ENCODE results near the gene PRR15. TPM values are rescaled to one million over a fixed set of nuclear protein-coding genes. Genes with fewer than 3 reads are reported as not detected.
"Not testable (repeated sequence)": the region's sequence is repeated elsewhere in the genome, so short reads cannot be mapped to it uniquely, and the experiment has no call there.

The PRR15 gene, protein sequence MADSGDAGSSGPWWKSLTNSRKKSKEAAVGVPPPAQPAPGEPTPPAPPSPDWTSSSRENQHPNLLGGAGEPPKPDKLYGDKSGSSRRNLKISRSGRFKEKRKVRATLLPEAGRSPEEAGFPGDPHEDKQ
- total RNA-seq: not detected

DNA sequence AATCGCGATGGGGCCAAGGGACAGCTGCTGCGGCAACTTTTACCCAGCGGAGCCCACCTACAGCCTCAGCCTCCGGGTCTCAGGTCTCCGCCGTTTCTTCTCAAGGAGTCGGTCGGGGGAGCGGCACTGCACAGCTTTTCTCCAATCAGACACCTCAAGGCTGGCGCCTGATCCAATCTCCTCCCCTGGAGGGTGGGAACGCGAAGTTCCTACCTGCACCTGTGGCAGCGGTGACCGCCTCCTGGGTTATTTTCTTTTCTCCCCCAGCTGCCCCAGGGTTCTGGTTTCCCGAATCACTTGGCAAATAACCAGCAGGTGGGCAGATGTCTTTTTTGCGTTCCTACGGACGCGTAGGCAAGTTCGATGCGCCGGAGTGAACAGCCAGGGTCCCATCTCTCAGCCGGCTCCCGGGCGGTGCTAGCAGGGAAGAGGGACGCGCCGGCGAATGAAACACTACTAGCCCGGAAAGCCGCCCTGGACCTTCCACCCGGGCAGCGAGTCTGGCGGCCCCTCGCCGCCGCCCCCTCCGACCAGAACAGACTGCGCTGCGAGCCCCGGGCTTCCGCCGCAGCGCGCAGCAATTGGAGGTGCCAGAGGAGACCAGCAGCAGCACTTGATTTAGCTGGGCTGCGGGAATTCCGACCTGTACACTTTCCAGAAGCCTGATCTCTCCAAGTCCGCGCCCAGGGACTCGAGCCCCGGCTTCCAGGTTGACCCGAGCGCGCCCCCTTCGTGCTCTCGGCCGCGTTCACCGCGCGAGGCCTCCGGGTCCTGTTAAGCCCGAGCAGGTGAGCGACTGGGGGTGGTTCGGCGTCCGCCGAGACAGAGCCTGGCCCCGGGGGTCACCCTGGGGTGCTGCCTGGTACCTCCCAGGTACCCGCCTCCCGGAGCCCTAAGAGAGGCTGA, at the start of gene PRR15:
Gene PRR15, plus strand, starts transcription at position 246 of the 906 bp plus-strand sequence. CDS start 2,495 bp downstream, outside the sequence.
- ATAC-seq: peak; percentile 43

DNA sequence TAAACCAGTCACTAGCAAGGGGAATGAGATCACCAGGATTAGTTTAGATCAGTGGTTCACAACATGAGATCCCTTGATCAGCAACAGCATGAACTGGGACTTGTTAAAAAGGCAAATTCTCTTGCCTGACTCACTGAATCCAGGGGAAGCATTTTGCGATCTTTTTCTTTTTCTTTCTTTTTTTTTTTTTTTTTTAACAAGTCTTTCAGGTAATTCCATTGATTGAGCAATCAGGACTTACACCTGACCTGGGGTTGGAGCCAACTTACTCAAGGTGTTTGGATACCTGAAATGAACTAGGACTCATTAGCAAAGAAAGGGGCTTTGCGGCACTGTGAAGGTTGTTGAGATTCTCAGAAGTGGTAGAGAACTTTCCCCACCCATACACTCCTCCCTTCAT, 47.1 kb upstream of the PRR15 start:
- Mint-ChIP-seq H3K36me3 (no peaks in the 10 kb centered on the region), H3K27ac (no peak overlapping the region), H3K9me3 (ENCODE audit: low read depth) (peaks cover 3% of the 10 kb centered on the region), H3K4me3 (no peak overlapping the region), H3K27me3 (no peaks in the 10 kb centered on the region), H3K4me1 (no peaks in the 10 kb centered on the region)
- ATAC-seq (no peak), DNase-seq (no peak)
- CTCF ChIA-PET: no interaction called here

More for the DNA sequence above, at the start of gene PRR15:
- CTCF ChIA-PET: interaction anchor here (1.1 kb wide), 1 partner anchor 358 kb away, joined by 3 read pairs; no protein-coding TSS in a partner anchor
- Mint-ChIP-seq H3K4me3 (peak within 1 kb of the TSS; percentile 63), H3K4me1 (peaks cover 23% of the 10 kb centered on the region), H3K9me3 (ENCODE audit: low read depth) (no peaks in the 10 kb centered on the region), H3K27ac (peak within 1 kb of the TSS; percentile 13), H3K27me3 (peaks cover 85% of the 10 kb centered on the region), H3K36me3 (peaks cover 2% of the 10 kb centered on the region)
- no peak for DNase-seq

DNA sequence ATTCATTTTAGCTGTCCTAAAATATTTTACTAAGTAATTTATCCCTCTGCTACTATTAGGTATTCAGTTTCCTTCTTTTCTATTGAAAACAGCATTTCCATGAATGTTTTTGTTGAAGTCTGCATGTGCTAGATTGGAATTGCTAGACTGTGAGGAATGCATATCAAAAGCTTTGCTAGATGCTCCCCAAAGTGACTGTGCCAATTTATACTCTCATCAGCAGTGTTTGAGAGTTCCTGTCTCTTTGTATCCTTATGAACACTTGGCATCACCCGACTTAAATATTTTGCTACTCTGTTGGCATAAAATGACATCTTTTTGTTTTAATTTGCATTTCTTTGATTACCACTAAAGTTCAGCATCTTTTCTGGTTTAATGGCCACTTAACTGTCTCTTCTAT, 45.0 kb upstream of the PRR15 start:
- peaks cover 8% of the 10 kb centered on the region for H3K27me3 Mint-ChIP-seq
- H3K4me3 Mint-ChIP-seq: no peak overlapping the region
- H3K27ac Mint-ChIP-seq: no peak overlapping the region
- H3K4me1 Mint-ChIP-seq: no peaks in the 10 kb centered on the region
- no peaks in the 10 kb centered on the region for H3K36me3 Mint-ChIP-seq
- peaks cover 3% of the 10 kb centered on the region for H3K9me3 Mint-ChIP-seq (ENCODE audit: low read depth)
- DNase-seq (no peak), ATAC-seq (no peak)
- CTCF ChIA-PET: no interaction called here

DNA sequence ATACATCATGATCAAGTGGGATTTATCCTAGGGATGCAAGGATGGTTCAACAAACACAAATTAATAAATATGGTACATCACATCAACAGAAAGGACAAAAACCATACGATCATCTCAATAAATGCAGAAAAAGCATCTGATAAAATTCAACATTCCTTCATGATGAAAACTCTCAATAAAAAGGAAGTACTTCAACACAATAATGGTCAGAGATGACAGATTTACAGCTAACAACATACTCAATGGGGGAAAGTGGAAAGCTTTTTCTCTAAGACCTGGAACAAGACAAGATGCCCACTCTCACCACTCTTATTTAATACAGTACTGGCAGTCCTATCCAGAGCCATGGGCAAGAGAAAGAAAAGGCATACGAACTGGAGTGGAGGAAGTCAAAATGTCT, 39.9 kb upstream of the PRR15 start:
- CTCF ChIA-PET: no interaction called here
- peaks cover 11% of the 10 kb centered on the region for H3K27me3 Mint-ChIP-seq
- H3K9me3 Mint-ChIP-seq (ENCODE audit: low read depth): peaks cover 3% of the 10 kb centered on the region
- no peaks in the 10 kb centered on the region for H3K36me3 Mint-ChIP-seq
- H3K4me1 Mint-ChIP-seq: no peaks in the 10 kb centered on the region
- H3K27ac Mint-ChIP-seq: no peak overlapping the region
- H3K4me3 Mint-ChIP-seq: no peak overlapping the region
- ATAC-seq (no peak), DNase-seq (no peak)

DNA sequence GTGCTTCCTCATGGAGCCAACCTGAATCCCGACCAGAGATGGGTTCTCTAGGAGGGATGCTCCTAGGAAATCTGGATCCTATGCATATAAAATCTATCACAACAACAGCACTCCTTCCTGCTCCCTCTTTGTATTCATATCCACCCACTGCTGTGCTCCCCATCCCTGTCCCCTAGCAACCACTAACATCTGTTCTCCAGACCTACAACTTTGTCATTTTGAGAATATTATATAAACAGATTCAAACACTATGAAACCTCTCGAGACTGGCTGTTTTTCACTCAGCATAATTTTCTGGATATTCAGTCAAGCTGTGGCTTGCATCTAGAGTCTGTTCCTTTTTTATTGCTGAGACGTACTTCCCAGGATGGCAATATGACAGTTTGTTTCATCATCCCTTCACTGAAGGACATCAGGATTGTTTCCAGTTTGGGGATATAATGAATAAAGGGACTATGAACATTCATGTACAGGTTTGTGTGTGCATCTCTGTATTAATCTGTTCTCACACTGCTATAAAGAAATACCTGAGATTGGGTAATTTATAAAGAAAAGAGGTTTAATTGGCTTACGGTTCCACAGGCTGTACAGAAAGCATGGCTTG, 36.0 kb upstream of the PRR15 start:
- CTCF ChIA-PET: no interaction called here
- no peak for ATAC-seq
- no peaks in the 10 kb centered on the region for H3K4me1 Mint-ChIP-seq
- peaks cover 5% of the 10 kb centered on the region for H3K9me3 Mint-ChIP-seq (ENCODE audit: low read depth)
- H3K4me3 Mint-ChIP-seq: no peak overlapping the region
- peaks cover 11% of the 10 kb centered on the region for H3K27me3 Mint-ChIP-seq
- no peaks in the 10 kb centered on the region for H3K36me3 Mint-ChIP-seq
- no peak for DNase-seq
- no peak overlapping the region for H3K27ac Mint-ChIP-seq

DNA sequence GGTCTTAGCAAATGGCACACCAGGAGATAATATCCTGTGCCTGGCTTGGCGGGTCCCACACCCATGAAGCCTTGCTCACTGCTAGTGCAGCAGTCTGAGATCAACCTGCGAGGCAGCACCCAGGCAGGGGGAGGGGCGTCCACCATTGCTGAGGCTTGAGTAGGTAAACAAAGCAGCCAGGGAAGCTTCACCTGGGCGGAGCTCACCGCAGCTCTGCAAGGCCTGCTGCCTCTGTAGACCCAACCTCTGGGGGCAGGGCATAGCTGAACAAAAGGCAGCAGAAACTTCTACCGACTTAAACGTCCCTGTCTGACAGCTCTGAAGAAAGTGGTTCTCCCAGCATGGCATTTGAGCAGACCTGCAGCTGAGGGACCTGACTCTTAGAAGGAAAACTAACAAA, 35.1 kb upstream of the PRR15 start:
- H3K27me3 Mint-ChIP-seq; DNase-seq; H3K4me3 Mint-ChIP-seq; H3K27ac Mint-ChIP-seq; ATAC-seq; H3K36me3 Mint-ChIP-seq; H3K9me3 Mint-ChIP-seq (ENCODE audit: low read depth); CTCF ChIA-PET; H3K4me1 Mint-ChIP-seq: not testable (repeated sequence)

DNA sequence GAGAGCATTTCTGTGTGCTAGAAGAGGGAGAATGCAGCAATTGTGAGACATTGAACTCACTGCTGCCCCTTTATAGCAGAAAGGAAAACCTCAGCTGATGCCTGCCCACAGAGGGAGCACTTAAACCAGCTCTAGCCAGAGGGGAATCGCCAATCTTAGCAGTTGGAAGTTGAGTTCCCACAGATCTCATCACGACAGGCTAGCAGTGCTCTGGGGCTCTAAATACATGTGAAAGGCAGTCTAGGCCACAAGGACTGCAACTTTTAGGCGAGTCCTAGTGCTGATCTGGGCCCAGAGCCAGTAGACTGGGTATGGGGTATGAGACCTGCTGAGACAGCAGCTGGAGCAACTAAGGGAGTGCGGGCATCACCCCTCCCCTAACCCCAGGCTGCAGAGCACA, 25.2 kb upstream of the PRR15 start:
- H3K4me1 Mint-ChIP-seq: no peaks in the 10 kb centered on the region
- no peaks in the 10 kb centered on the region for H3K36me3 Mint-ChIP-seq
- no peak for DNase-seq
- peaks cover 27% of the 10 kb centered on the region for H3K27me3 Mint-ChIP-seq
- no peak for ATAC-seq
- CTCF ChIA-PET: no interaction called here
- no peak overlapping the region for H3K4me3 Mint-ChIP-seq
- H3K27ac Mint-ChIP-seq: no peak overlapping the region
- no peaks in the 10 kb centered on the region for H3K9me3 Mint-ChIP-seq (ENCODE audit: low read depth)

DNA sequence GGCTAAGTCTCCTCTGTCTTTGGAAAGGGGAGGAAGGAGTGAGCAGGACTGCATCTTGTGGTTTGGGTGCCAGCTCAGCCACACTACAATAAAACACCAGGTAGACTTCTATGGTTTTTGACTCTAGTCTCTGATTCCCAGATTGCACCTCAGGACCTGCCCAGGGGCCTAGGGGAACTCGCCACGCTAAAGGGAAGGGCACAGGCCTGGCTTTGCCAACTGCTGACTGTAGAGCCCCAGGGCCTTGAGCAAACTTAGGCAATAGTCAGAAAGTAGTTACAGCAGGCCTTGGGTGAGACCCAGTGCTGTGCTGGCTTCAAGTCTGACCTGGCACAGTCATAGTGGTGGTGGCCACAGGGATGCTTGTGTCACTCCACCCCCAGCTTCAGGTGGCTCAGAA, 24.2 kb upstream of the PRR15 start:
- Mint-ChIP-seq H3K4me1 (no peaks in the 10 kb centered on the region), H3K36me3 (no peaks in the 10 kb centered on the region)

DNA sequence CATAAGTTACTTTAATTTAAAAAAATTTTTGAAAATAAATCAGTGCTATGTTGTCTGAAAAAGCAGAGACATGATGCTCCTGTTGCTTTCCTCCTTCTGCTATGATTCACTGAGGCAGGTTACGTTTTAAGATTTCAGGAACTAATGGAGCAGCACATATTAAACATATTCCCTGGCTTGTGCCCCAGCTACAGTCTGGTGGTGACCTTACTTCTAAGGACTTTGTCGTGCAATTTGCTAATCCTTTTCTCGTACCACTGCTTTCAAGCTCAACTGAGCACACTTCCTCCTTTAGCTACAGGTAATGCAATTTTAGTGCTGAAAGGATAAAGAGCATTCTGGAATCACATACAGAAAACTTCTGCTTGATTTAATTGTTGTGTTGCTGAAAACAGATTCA, 16.2 kb upstream of the PRR15 start:
- no peaks in the 10 kb centered on the region for H3K4me1 Mint-ChIP-seq
- CTCF ChIA-PET: no interaction called here
- H3K4me3 Mint-ChIP-seq: no peak overlapping the region
- H3K9me3 Mint-ChIP-seq (ENCODE audit: low read depth): no peaks in the 10 kb centered on the region
- no peaks in the 10 kb centered on the region for H3K36me3 Mint-ChIP-seq
- ATAC-seq (no peak), DNase-seq (no peak)
- H3K27me3 Mint-ChIP-seq: peaks cover 40% of the 10 kb centered on the region
- H3K27ac Mint-ChIP-seq: no peak overlapping the region

More for the DNA sequence above, 24.2 kb upstream of the PRR15 start:
- CTCF ChIA-PET: no interaction called here
- no peak for ATAC-seq
- Mint-ChIP-seq H3K4me3 (no peak overlapping the region), H3K27me3 (peaks cover 34% of the 10 kb centered on the region), H3K27ac (no peak overlapping the region), H3K9me3 (ENCODE audit: low read depth) (no peaks in the 10 kb centered on the region)
- DNase-seq: no peak

DNA sequence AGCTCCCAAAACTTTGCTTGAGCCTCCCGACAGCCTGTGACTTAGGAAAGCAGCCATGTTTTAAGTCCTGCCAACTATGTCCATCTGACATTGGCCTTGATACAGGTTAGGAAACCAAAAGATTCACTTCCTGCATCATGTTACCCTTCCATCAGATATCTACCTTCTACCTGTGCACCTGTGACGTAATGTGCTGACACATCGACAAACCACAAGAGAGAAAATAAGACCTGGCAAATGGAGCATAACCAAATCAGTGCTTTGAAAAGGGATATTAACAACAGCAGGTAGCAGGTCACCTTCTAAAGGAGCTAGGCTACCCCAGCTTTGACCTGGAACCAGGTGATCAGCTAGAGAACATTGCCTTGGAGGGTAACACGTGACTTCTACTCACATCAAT, 14.8 kb upstream of the PRR15 start:
- CTCF ChIA-PET: no interaction called here
- H3K36me3 Mint-ChIP-seq: no peaks in the 10 kb centered on the region
- ATAC-seq: no peak
- no peak overlapping the region for H3K4me3 Mint-ChIP-seq
- DNase-seq: no peak
- H3K27ac Mint-ChIP-seq: no peak overlapping the region
- no peaks in the 10 kb centered on the region for H3K9me3 Mint-ChIP-seq (ENCODE audit: low read depth)
- no peaks in the 10 kb centered on the region for H3K4me1 Mint-ChIP-seq
- H3K27me3 Mint-ChIP-seq: peaks cover 39% of the 10 kb centered on the region

DNA sequence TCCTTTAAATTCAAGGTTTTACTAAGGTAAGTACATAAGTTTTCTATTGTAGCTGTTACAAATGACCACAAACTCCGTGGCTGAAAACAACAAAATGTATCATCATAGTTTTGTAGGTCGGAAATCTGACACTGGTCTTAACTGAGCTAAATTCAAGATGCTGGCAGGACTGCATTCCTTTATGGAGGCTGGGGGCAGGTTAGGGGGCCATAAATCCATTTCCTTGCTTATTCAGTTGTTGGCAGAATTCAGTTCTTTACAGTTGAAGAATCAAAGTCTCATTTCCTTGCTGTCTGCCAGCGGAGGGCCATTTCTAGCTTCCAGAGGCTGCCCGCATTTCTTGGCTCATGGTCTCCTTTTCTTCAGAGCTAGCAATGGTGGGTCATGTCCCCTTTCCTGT, 11.2 kb upstream of the PRR15 start:
- H3K9me3 Mint-ChIP-seq (ENCODE audit: low read depth): no peaks in the 10 kb centered on the region
- H3K27me3 Mint-ChIP-seq: peaks cover 27% of the 10 kb centered on the region
- no peaks in the 10 kb centered on the region for H3K36me3 Mint-ChIP-seq
- H3K4me3 Mint-ChIP-seq: no peak overlapping the region
- ATAC-seq (no peak), DNase-seq (no peak)
- CTCF ChIA-PET: interaction anchor here (0.7 to 1.0 kb wide), 2 partner anchors 8 to 37 kb away, joined by 3 read pairs; no protein-coding TSS in a partner anchor
- no peaks in the 10 kb centered on the region for H3K4me1 Mint-ChIP-seq
- no peak overlapping the region for H3K27ac Mint-ChIP-seq

DNA sequence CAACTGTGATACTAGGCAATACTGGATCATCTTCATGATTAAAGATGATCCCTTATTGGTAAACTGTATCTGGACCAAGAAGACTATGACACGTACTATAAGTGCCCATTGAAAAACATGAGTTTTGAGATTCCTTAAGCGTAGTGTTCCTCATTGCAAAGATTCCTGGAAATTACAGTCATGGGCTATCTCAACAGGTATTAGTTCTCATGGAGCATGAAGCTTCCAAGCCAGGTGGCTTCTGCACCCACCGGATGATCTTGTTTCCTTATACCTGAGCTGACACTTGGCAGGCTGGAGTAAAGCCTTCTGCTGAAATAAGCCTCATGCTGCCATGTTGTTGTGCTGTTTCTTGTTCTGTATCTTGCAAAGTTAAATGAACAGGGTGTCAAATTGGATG, 8.6 kb upstream of the PRR15 start:
- Mint-ChIP-seq H3K9me3 (ENCODE audit: low read depth) (no peaks in the 10 kb centered on the region), H3K4me1 (no peaks in the 10 kb centered on the region), H3K27me3 (peaks cover 40% of the 10 kb centered on the region), H3K36me3 (no peaks in the 10 kb centered on the region), H3K4me3 (no peak overlapping the region), H3K27ac (no peak overlapping the region)
- ATAC-seq: no peak
- no peak for DNase-seq
- CTCF ChIA-PET: no interaction called here

DNA sequence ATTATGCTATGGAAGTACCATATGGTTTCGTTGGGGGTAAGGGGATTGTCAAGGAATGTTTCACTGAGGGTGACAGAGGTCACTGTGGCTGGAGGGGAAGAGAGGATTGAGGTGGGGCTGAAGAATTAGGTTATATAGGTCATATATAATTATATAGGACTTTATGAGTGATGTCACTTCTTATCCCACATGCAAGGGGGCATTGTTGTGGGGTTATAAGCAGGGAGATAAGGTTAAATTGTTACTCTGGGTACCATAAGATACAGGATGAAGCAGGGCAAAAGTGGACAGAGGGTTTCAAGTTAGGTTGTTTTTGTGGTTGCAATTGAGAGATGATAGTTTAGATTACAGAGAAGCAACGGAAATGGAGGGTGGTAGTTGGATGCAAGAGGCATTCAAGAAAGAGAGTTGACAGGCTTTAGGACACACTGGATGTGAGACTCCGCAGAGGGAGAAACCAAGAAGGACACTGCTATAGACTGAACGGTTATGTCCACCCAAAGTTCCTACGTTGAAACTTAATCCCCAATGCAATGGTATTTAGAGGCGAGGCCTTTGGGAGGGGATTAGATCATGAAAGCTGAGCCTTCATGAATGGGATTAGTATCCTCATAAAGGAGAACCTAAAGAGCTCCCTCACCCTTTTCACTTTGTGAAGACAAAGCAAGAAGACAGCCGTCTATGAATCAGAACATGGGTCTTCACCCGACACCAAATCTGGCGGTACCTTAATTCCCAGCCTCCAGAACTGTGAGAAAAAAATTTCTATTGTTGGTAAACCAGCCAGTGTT, 7.0 kb upstream of the PRR15 start:
- Mint-ChIP-seq H3K27ac (no peak overlapping the region), H3K36me3 (no peaks in the 10 kb centered on the region), H3K4me1 (no peaks in the 10 kb centered on the region), H3K9me3 (ENCODE audit: low read depth) (no peaks in the 10 kb centered on the region), H3K4me3 (no peak overlapping the region), H3K27me3 (peaks cover 49% of the 10 kb centered on the region)
- DNase-seq: no peak
- CTCF ChIA-PET: no interaction called here
- ATAC-seq: no peak
